DMS 273 (cell line): ENCODE measurements around the gene ZNF362.
A peak's percentile ranks its signal among the peaks of the same experiment; 100 is the strongest.

Source experiments
- DNase-seq: peaks from one replicate; lab custom pipeline; 2025; ENCODE audit not compliant: unreplicated experiment; lab: John Stamatoyannopoulos, UW

The ZNF362 gene

GRCh38 chr1:33323663-33324477 lies 67.6 kb downstream of the ZNF362 start:
- no peak for DNase-seq

GRCh38 chr1:33324677-33325575 lies 68.6 kb downstream of the ZNF362 start:
- DNase-seq, result no peak

- no peak for DNase-seq
Measured at GRCh38 chr1:33326785-33327184, 70.5 kb downstream of the ZNF362 start.

GRCh38 chr1:33327587-33328325 lies 71.5 kb downstream of the ZNF362 start:
- peak; percentile 48 for DNase-seq

GRCh38 chr1:33328817-33329216 lies 72.5 kb downstream of the ZNF362 start:
- no peak for DNase-seq

GRCh38 chr1:33329600-33330305 lies 73.5 kb downstream of the ZNF362 start:
- DNase-seq, result no peak

GRCh38 chr1:33330361-33330890 lies 74.1 kb downstream of the ZNF362 start:
- DNase-seq, result no peak

GRCh38 chr1:33330906-33331305 lies 74.6 kb downstream of the ZNF362 start:
- no peak for DNase-seq

- DNase-seq, result no peak
Measured at GRCh38 chr1:33331444-33332356, 75.4 kb downstream of the ZNF362 start.

- peak; percentile 31 for DNase-seq
Measured at GRCh38 chr1:33332357-33332789, 76.1 kb downstream of the ZNF362 start.

GRCh38 chr1:33332881-33333280 lies 76.6 kb downstream of the ZNF362 start:
- DNase-seq, result no peak

- DNase-seq, result no peak
Measured at GRCh38 chr1:33334081-33334552, 77.8 kb downstream of the ZNF362 start.

GRCh38 chr1:33335020-33335419 lies 78.7 kb downstream of the ZNF362 start:
- DNase-seq, result no peak

GRCh38 chr1:33336580-33336979 lies 80.3 kb downstream of the ZNF362 start:
- peak; percentile 87 for DNase-seq

GRCh38 chr1:33337441-33337840 lies 81.1 kb downstream of the ZNF362 start:
- DNase-seq, result no peak

GRCh38 chr1:33338048-33338439 lies 81.8 kb downstream of the ZNF362 start:
- DNase-seq, result no peak

GRCh38 chr1:33338440-33339211 lies 82.3 kb downstream of the ZNF362 start:
- peak; percentile 85 for DNase-seq

GRCh38 chr1:33339413-33339812 lies 83.1 kb downstream of the ZNF362 start:
- DNase-seq, result no peak
